ENCODE results near the gene FAF2. TPM values are rescaled to one million over a fixed set of nuclear protein-coding genes. Genes with fewer than 3 reads are reported as not detected.

The FAF2 gene
- total RNA-seq, 4 donors from 2014 or later = 25.3 to 27.7 (median 25.5) TPM

DNA sequence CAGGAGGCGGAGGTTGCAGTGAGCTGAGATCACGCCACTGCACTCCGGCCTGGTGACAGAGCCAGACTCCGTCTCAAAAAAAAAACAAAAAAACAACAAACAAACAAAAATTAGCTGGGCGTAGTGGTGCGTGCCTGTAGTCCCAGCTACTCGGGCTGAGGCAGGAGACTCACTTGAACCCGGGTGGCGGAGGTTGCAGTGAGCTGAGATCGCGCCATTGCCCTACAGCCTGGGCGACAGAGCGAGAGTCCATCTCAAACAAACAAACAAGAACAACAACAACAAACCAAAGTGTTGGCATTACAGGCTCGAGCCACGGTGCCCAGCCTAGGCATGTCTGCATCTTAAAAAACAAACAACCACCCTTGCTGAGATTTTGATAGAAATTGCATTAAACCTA lies 76.8 kb downstream of the FAF2 start:
- TF ChIP-seq POLR2AphosphoS5 (IDR thresholded peaks at IDR 0.05) (no peak), EP300 (IDR thresholded peaks at IDR 0.05) (no peak), CTCF (IDR thresholded peaks at IDR 0.05) (no peak), POLR2A (IDR thresholded peaks at IDR 0.05) (no peak)
- ATAC-seq = no peak
- Histone ChIP-seq H3K4me1 (peaks cover 0 to 18% (median 4%) of the 10 kb centered on the region in 3 donors), H3K27ac (no peak overlapping the region), H3K9me3 (no peaks in the 10 kb centered on the region), H3K27me3 (no peaks in the 10 kb centered on the region), H3K4me3 (no peak overlapping the region), H3K36me3 (peaks cover 0 to 37% of the 10 kb centered on the region in 2 donors)
- 54 to 85% methylated on average over 2 to 6 of the region's 15 CpGs for WGBS, 2 donors (ENCODE audit: low coverage in 1 of 2)

DNA sequence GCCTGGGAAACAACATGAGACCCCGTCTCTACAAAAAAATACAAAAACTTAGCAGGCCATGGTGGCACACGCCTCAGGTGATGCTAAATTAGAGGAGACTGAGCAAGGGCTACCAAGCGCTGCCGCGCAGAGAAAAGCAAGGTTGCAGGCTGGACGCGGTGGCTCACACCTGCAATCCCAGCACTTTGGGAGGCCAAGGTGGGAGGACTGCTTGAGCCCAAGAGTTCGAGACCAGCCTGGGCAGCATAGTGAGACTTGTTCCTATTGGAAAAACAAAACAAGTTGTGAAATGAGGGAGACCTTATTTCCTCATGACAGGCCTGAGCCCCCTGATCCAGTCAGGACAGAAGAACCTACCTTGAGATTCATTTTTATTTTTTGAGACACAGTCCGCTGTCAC lies 77.5 kb downstream of the FAF2 start:
- no peaks in the 10 kb centered on the region for H3K27me3 ChIP-seq
- H3K36me3 ChIP-seq = peaks cover 0 to 44% of the 10 kb centered on the region in 2 donors
- peaks cover 0 to 25% (median 4%) of the 10 kb centered on the region in 3 donors for H3K4me1 ChIP-seq
- WGBS, 2 donors (ENCODE audit: low coverage in 1 of 2) = 92 to 100% methylated on average over 1 to 9 of the region's 9 CpGs
- TF ChIP-seq EP300 (IDR thresholded peaks at IDR 0.05) (no peak), POLR2A (IDR thresholded peaks at IDR 0.05) (no peak), POLR2AphosphoS5 (IDR thresholded peaks at IDR 0.05) (no peak), CTCF (IDR thresholded peaks at IDR 0.05) (no peak)
- no peaks in the 10 kb centered on the region for H3K9me3 ChIP-seq
- ATAC-seq = no peak
- H3K4me3 ChIP-seq = no peak overlapping the region
- H3K27ac ChIP-seq = no peak overlapping the region

DNA sequence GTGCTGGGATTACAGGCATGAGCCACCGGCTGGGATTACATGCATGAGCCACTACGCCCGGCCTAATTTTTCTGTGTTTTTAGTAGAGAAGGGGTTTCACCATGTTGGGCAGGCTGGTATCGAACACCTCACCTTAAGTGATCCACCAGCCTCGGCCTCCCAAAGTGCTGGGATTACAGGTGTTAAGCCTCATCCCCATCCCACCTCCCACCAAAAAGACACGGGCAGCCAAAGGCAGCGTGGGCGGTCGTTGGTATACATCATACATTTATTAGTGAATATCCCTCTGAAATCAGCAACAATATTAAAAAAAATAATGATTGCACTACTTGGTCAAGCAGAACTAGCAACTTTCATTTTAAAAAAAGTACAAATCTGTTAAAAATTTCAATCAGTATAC lies 78.3 kb downstream of the FAF2 start:
- TF ChIP-seq POLR2AphosphoS5 (IDR thresholded peaks at IDR 0.05) (no peak), EP300 (IDR thresholded peaks at IDR 0.05) (no peak), POLR2A (IDR thresholded peaks at IDR 0.05) (no peak), CTCF (IDR thresholded peaks at IDR 0.05) (no peak)
- Histone ChIP-seq H3K36me3 (peaks cover 0 to 52% of the 10 kb centered on the region in 2 donors), H3K27me3 (no peaks in the 10 kb centered on the region), H3K4me3 (no peak overlapping the region), H3K27ac (no peak overlapping the region), H3K9me3 (no peaks in the 10 kb centered on the region), H3K4me1 (peaks cover 0 to 33% (median 7%) of the 10 kb centered on the region in 3 donors)
- ATAC-seq = no peak
- WGBS, 2 donors (ENCODE audit: low coverage in 1 of 2) = 87 to 90% methylated on average over 6 to 7 of the region's 9 CpGs

GRCh38 chr5:176527246-176528222 lies 79.3 kb downstream of the FAF2 start:
- no peak overlapping the region for H3K27ac ChIP-seq
- no peaks in the 10 kb centered on the region for H3K9me3 ChIP-seq
- no peak overlapping the region for H3K4me3 ChIP-seq
- H3K4me1 ChIP-seq = peaks cover 0 to 43% (median 10%) of the 10 kb centered on the region in 3 donors
- ATAC-seq = no peak
- H3K36me3 ChIP-seq = peaks cover 0 to 59% of the 10 kb centered on the region in 2 donors
- 46 to 63% methylated on average over 7 to 11 of the region's 34 CpGs for WGBS, 2 donors (ENCODE audit: low coverage in 1 of 2)
- no peaks in the 10 kb centered on the region for H3K27me3 ChIP-seq
- TF ChIP-seq CTCF (IDR thresholded peaks at IDR 0.05) = no peak
- TF ChIP-seq POLR2A (IDR thresholded peaks at IDR 0.05) = no peak
- no peak for TF ChIP-seq POLR2AphosphoS5 (IDR thresholded peaks at IDR 0.05)
- no peak for TF ChIP-seq EP300 (IDR thresholded peaks at IDR 0.05)

Measured in gastroesophageal sphincter (tissue), 4 donors.